ENCODE results near the gene PTPRU.
"Not testable (repeated sequence)": the region's sequence is repeated elsewhere in the genome, so short reads cannot be mapped to it uniquely, and the experiment has no call there.

Gene PTPRU

GRCh38 chr1:29222260-29222659, 14.1 kb upstream of the PTPRU start:
- DNase-seq (ENCODE audit: low spot score) = not testable (repeated sequence)

- no peak for DNase-seq (ENCODE audit: low spot score)
Measured at GRCh38 chr1:29222686-29223085, 13.6 kb upstream of the PTPRU start.

GRCh38 chr1:29223521-29223920, 12.8 kb upstream of the PTPRU start:
- no peak for DNase-seq (ENCODE audit: low spot score)

GRCh38 chr1:29224356-29224837, 11.9 kb upstream of the PTPRU start:
- DNase-seq (ENCODE audit: low spot score) = no peak

GRCh38 chr1:29225361-29225760, 11.0 kb upstream of the PTPRU start:
- DNase-seq (ENCODE audit: low spot score) = no peak

GRCh38 chr1:29227511-29227910, 8.8 kb upstream of the PTPRU start:
- no peak for DNase-seq (ENCODE audit: low spot score)

- no peak for DNase-seq (ENCODE audit: low spot score)
Measured at GRCh38 chr1:29230204-29230552, 6.1 kb upstream of the PTPRU start.

- peak; percentile 97 for DNase-seq (ENCODE audit: low spot score)
Measured at GRCh38 chr1:29230553-29231378, 5.6 kb upstream of the PTPRU start, which contains the start of gene MECR. Gene MECR (minus strand): TSS chr1:29230934. CDS start chr1:29230906, 28 bp downstream.

GRCh38 chr1:29232387-29232786, 3.9 kb upstream of the PTPRU start:
- no peak for DNase-seq (ENCODE audit: low spot score)

- no peak for DNase-seq (ENCODE audit: low spot score)
Measured at GRCh38 chr1:29233693-29234092, 2.6 kb upstream of the PTPRU start.

- DNase-seq (ENCODE audit: low spot score) = no peak
Measured at GRCh38 chr1:29234471-29234870, 1.9 kb upstream of the PTPRU start.

GRCh38 chr1:29234881-29235280, 1.4 kb upstream of the PTPRU start:
- DNase-seq (ENCODE audit: low spot score) = not testable (repeated sequence)

GRCh38 chr1:29236712-29237128, 398 bp downstream of the PTPRU start:
- DNase-seq (ENCODE audit: low spot score) = peak; percentile 34

- DNase-seq (ENCODE audit: low spot score) = peak; percentile 74
Measured at GRCh38 chr1:29237129-29237821, 953 bp downstream of the PTPRU start.

GRCh38 chr1:29237852-29238619, 1.7 kb downstream of the PTPRU start:
- peak; percentile 63 for DNase-seq (ENCODE audit: low spot score)

- no peak for DNase-seq (ENCODE audit: low spot score)
Measured at GRCh38 chr1:29238620-29239002, 2.3 kb downstream of the PTPRU start.

- no peak for DNase-seq (ENCODE audit: low spot score)
Measured at GRCh38 chr1:29239142-29239541, 2.8 kb downstream of the PTPRU start.

GRCh38 chr1:29240400-29240837, 4.1 kb downstream of the PTPRU start:
- DNase-seq (ENCODE audit: low spot score) = no peak

GRCh38 chr1:29240986-29241385, 4.7 kb downstream of the PTPRU start:
- no peak for DNase-seq (ENCODE audit: low spot score)

GRCh38 chr1:29243023-29243870, 6.9 kb downstream of the PTPRU start:
- DNase-seq (ENCODE audit: low spot score) = no peak

- DNase-seq (ENCODE audit: low spot score) = peak; percentile 66
Measured at GRCh38 chr1:29243871-29244200, 7.5 kb downstream of the PTPRU start.

GRCh38 chr1:29245261-29245660, 8.9 kb downstream of the PTPRU start:
- no peak for DNase-seq (ENCODE audit: low spot score)

Data from AG08396 (cell line).